GM21528 (cell line): ENCODE data around the gene GPR157.
"Not testable (repeated sequence)": the region's sequence is repeated elsewhere in the genome, so short reads cannot be mapped to it uniquely, and the experiment has no call there.

Source experiments
- ATAC-seq: cut with Tn5 transposase; IDR thresholded peaks from one replicate; pipeline ENCODE4 v1.9.1; 2021; ENCODE audit warnings: mild to moderate bottlenecking, moderate library complexity; ENCODE audit not compliant: unreplicated experiment, low FRiP score

The GPR157 gene

DNA sequence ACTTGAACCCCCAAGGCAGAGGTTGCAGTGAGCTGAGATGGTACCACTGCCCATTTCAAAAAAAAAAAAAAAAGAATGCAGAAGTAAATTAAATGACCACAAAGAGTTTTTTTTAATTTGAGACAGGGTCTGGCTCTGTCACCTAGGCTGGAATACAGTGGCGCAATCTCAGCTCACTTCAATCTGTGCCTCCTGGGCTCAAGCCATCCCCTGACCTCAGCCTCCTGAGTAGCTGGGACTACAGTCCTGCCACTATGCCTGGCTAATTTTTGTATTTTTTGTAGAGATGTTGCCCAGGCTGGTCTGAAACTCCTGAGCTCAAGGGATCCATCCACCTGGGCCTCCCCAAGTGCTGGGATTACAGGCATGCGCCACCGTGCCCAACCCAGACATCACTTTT is 20.2 kb upstream of the GPR157 start:
- ATAC-seq: no peak

DNA sequence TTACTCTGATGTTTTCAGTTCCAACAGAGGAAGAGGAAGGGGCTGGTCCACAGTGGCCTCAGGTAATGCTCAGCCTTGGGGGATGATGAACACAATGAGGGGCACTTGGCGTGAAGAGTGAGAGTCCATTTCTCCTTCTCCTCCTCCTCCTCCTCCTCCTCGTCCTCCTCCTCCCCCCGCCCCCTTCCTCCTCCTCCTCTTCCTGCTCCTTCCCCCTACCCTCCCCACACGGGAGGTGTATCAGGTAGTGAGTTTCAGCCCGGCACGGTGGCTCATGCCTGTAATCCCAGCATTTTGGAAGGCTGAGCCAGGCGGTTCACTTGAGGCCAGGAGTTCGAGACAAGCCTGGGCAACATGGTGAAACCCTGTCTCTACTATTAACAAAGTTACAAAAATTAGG is 17.3 kb upstream of the GPR157 start:
- no peak for ATAC-seq

- no peak for ATAC-seq
Observed at GRCh38 chr1:9145714-9146113, 16.8 kb upstream of the GPR157 start.

GRCh38 chr1:9145021-9145668 is 16.2 kb upstream of the GPR157 start:
- no peak for ATAC-seq

DNA sequence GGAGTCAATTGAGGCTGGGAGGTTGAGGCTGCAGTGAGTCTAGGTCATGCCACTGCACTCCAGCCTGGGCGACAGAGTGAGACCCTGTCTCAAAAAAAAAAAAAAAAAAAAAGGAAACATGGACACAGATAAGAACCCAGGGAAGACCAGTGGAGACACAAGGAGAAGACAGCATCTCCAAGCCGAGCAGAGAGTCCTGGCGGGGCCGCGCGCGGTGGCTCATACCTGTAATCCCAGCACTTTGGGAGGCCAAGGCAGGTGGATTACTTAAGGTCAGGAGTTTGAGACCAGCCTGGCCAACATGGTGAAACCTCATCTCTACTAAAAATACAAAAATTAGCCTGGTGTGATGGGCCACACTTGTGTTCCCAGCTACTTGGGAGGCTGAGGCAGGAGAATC is 15.6 kb upstream of the GPR157 start:
- ATAC-seq: not testable (repeated sequence)

DNA sequence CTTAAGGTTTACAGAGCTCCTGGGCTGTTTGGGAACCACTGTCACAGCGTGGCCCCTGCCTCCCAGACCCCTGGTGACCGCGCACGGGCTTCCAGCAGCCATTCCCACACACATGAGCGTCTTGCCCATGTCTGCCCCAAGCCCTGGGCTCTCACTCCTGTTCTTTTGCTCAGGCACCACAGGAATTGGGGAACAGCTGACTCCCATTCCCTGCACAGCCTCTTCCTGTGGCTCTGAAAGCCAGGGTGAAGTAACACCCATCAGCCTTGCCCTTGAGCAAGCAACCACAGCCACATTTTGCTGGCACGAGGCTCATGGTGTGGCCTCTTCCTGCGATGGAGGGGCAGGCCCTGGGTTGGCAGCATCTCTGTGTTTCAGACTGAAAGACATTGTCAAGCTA is 14.3 kb upstream of the GPR157 start:
- ATAC-seq: no peak

DNA sequence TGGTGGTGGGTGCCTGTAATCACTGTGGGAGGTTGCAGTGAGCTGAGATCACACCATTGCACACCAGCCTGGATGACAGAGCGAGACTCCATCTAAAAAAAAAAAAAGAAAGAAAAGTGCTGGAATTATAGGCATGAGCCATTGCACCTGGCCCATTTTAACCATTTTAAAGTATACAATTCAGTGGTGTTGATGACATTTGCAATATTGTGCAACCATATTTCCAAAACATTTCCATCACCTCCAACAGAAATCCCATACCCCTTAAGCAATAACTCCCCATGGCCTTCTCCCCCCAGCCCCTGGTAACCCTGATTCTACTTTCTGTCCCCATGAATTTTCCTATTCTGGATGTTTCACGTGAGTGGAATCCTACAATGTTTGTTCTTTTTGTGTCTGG is 11.0 kb upstream of the GPR157 start:
- no peak for ATAC-seq

DNA sequence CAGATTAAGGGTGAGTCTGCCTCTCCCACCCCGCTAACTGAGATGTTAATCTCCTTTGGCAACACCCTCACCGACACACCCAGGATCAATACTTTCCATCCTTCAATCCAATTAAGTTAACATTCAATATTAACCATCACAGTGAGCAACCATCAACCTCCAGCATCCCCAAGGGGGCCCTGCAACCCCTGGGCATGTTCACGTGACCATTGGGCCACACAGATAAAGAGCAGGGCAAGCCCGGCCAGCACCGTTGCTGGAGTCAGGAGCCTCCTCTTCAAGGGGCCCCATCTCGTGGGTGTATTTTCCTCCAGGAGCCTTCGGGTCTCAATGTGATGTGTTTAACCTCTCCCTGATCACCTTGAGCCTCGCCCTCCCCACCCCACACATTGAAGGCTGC is 8.0 kb upstream of the GPR157 start:
- no peak for ATAC-seq

DNA sequence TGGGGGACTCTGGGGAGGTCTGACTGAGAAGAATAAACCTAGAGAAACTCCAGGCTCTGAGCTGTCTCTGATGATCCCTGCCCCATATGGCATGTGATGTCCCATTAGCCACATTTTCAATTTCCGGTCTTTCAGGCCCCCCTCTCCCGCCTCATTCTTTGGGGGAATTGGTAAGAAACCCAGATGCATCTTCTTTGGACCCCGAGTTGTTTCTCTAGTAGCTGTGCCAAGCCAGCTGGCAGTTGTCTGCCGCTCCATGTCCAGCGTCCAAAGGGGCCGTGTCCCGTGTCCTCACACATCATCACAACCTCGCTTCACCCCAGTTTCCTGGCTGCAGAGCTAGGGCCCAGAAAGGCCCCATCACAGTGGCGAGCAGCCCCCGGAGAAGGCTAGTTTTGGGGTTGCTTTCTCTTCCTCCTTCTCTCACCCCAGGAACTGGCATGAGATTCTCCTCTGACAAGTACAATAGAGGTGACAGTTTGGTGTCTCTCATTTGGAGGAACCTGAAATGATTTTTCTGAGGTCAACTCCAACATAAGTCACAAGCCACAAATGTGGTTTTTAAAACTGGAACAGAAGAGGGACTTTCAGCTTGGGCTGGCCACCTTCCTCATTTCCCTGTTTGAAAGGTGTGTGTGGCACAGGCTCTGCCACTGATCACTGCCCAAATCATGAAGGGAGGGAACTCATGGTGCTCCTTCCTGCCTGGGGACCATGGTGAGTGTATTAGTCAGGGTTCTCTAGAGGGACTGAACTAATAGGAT is 6.4 kb upstream of the GPR157 start:
- no peak for ATAC-seq

GRCh38 chr1:9133870-9134585 is 5.1 kb upstream of the GPR157 start:
- no peak for ATAC-seq

GRCh38 chr1:9129266-9130041 is 552 bp upstream of the GPR157 start:
- peak; percentile 54 for ATAC-seq

DNA sequence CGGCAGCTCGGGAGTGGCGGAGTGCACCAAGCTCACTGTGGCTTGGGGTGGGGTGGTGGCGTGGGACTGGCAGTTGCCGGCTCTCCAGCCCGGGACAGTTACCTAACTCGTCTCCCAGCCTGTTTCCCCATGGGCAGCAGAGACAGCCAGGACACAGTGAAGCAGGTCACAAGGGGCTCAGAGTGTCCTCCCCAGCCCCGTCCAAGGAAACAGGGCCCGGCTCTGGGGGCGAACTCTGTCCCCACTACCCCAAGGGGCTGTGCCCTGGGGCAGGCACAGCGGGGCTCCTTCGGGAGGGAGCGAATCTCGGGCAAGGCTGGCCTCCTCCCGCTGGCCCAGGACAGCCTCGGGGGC is 759 bp downstream of the GPR157 start:
- ATAC-seq: peak; percentile 13

DNA sequence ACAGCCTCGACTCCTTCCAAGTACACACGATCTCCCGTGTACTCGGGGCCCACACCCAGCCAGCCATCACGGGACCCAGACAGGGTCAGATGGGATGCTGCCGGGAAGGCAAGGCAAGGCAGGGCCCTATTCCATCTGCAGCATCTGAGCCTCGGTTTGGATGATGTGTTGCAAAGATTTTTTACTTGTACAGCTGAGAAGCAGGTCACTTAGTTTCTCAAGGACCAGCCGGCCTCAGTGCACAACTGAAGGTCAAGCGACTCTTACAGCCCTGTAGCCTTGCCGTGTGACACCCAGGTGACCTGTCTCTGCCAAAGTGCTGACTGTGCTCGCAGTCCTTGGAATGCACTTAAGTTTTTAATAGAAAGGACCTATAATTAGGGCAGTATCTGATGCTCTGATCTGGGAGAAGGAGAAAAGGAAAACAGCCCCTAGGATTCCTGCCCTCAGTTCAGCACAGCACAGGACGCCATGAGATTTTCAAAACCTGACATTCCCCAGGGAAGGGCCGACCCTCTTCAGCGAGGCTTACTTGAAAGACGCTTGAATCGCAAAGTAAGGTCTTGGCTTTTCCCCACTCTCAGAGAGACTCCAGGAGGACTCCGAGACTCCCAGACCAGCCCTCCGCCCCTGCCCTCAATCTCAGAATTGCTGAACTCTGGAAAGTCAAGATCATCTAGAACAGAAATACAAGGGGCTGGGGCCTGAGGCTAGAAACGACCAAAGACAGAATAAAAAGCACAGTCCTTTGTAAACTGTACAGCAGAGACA is 1.3 kb downstream of the GPR157 start:
- no peak for ATAC-seq

- no peak for ATAC-seq
Observed at GRCh38 chr1:9126511-9126910, 2.4 kb downstream of the GPR157 start.

GRCh38 chr1:9125847-9126246 is 3.1 kb downstream of the GPR157 start:
- ATAC-seq: not testable (repeated sequence)

GRCh38 chr1:9125325-9125724 is 3.6 kb downstream of the GPR157 start:
- ATAC-seq: no peak

DNA sequence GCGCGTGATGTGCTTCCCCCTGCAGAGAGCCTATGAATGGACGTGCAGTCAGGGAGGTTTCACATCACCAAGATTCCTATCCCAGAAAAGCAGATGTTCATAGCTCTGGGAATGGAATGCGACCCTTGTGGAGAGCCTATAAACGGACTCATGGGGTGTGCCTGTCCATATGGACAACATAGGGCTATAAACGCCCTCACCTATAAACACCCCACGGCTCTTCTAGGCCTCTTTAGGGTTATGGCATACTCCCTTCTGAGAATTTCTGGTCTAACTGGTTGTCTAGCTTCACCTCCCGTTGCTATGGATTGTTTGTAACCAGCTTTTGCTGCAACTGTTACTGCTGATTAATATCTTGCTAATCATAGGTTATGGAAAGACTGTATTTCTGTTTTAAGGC is 4.5 kb downstream of the GPR157 start:
- ATAC-seq: not testable (repeated sequence)

- not testable (repeated sequence) for ATAC-seq
Observed at GRCh38 chr1:9123665-9124064, 5.2 kb downstream of the GPR157 start.

- ATAC-seq: no peak
Observed at GRCh38 chr1:9121496-9122409, 7.1 kb downstream of the GPR157 start.
